ENCODE measurements around the gene PCDHA6.
"Not testable (repeated sequence)": the region's sequence is repeated elsewhere in the genome, so short reads cannot be mapped to it uniquely, and the experiment has no call there.

PCDHA6 gene

GRCh38 chr5:140822969-140823368 is 4.8 kb upstream of the PCDHA6 start:
- not testable (repeated sequence) for DNase-seq

- DNase-seq = no peak
Measured at GRCh38 chr5:140823475-140823874, 4.3 kb upstream of the PCDHA6 start.

GRCh38 chr5:140828362-140828737 is 590 bp downstream of the PCDHA6 start:
- no peak for DNase-seq

GRCh38 chr5:140829511-140830501 is 2.0 kb downstream of the PCDHA6 start:
- DNase-seq = not testable (repeated sequence)

GRCh38 chr5:140833993-140834392 is 6.2 kb downstream of the PCDHA6 start, which contains the start of gene PCDHA7:
Gene PCDHA7 (plus strand): TSS chr5:140834269. CDS start chr5:140834384, 115 bp downstream.
- no peak for DNase-seq

GRCh38 chr5:140834439-140835008 is 6.8 kb downstream of the PCDHA6 start:
- not testable (repeated sequence) for DNase-seq

- no peak for DNase-seq
Measured at GRCh38 chr5:140835622-140836510, 8.1 kb downstream of the PCDHA6 start.

- DNase-seq = no peak
Measured at GRCh38 chr5:140840978-140841962, 13.5 kb downstream of the PCDHA6 start, which contains the start of gene PCDHA8. Gene PCDHA8 (plus strand): TSS chr5:140841187. CDS start chr5:140841322, 135 bp downstream.

- no peak for DNase-seq
Measured at GRCh38 chr5:140842798-140843733, 15.3 kb downstream of the PCDHA6 start.

- not testable (repeated sequence) for DNase-seq
Measured at GRCh38 chr5:140848139-140849102, 20.7 kb downstream of the PCDHA6 start, which contains the start of gene PCDHA9. Gene PCDHA9 (plus strand): TSS chr5:140848382. CDS start chr5:140848496, 114 bp downstream.

GRCh38 chr5:140849831-140850634 is 22.3 kb downstream of the PCDHA6 start:
- DNase-seq = not testable (repeated sequence)

- DNase-seq = no peak
Measured at GRCh38 chr5:140855772-140856674, 28.3 kb downstream of the PCDHA6 start, which contains the start of gene PCDHA10. Gene PCDHA10 (plus strand): TSS chr5:140855897. CDS start chr5:140856049, 152 bp downstream.

- no peak for DNase-seq
Measured at GRCh38 chr5:140857177-140857986, 29.6 kb downstream of the PCDHA6 start.

- DNase-seq = no peak
Measured at GRCh38 chr5:140857987-140858240, 30.2 kb downstream of the PCDHA6 start.

- DNase-seq = no peak
Measured at GRCh38 chr5:140862441-140863295, 34.9 kb downstream of the PCDHA6 start.

Measured in CD4-positive, alpha-beta T cell treated with Interleukin-17A for 1 hour (primary cell).